GM18870 (cell line): ENCODE results near the gene TRIM4.
"Not testable (repeated sequence)": the region's sequence is repeated elsewhere in the genome, so short reads cannot be mapped to it uniquely, and the experiment has no call there.

ENCODE experiments used
- ATAC-seq: cut with Tn5 transposase; IDR thresholded peaks from one replicate; pipeline ENCODE4 v1.9.1; 2021; ENCODE audit warnings: moderate library complexity; ENCODE audit not compliant: unreplicated experiment

Gene TRIM4

GRCh38 chr7:99920149-99920548, 819 bp upstream of the TRIM4 start:
- ATAC-seq: no peak

GRCh38 chr7:99919814-99920112, 433 bp upstream of the TRIM4 start:
- no peak for ATAC-seq

- no peak for ATAC-seq
Measured at GRCh38 chr7:99910976-99911375, 8.4 kb downstream of the TRIM4 start.

GRCh38 chr7:99901581-99901980, 17.7 kb downstream of the TRIM4 start:
- no peak for ATAC-seq

GRCh38 chr7:99899830-99900519, 19.4 kb downstream of the TRIM4 start:
- ATAC-seq: no peak

- ATAC-seq: no peak
Measured at GRCh38 chr7:99898836-99899235, 20.5 kb downstream of the TRIM4 start.

GRCh38 chr7:99898023-99898357, 21.3 kb downstream of the TRIM4 start:
- ATAC-seq: no peak

GRCh38 chr7:99897322-99898022, 21.9 kb downstream of the TRIM4 start:
- ATAC-seq: no peak

GRCh38 chr7:99894738-99895137, 24.6 kb downstream of the TRIM4 start:
- ATAC-seq: no peak

- ATAC-seq: no peak
Measured at GRCh38 chr7:99893280-99893679, 26.1 kb downstream of the TRIM4 start.

GRCh38 chr7:99890348-99890747, 29.0 kb downstream of the TRIM4 start:
- ATAC-seq: not testable (repeated sequence)

- not testable (repeated sequence) for ATAC-seq
Measured at GRCh38 chr7:99888366-99888765, 31.0 kb downstream of the TRIM4 start.

- ATAC-seq: no peak
Measured at GRCh38 chr7:99881370-99881769, 38.0 kb downstream of the TRIM4 start.

GRCh38 chr7:99876933-99877332, 42.4 kb downstream of the TRIM4 start, which contains the start of gene OR2AE1:
Gene OR2AE1 (minus strand): TSS chr7:99877033. CDS start chr7:99877033, 0 bp downstream.
- no peak for ATAC-seq

- ATAC-seq: no peak
Measured at GRCh38 chr7:99876491-99876890, 42.8 kb downstream of the TRIM4 start.

GRCh38 chr7:99868246-99868645, 51.1 kb downstream of the TRIM4 start:
- ATAC-seq: no peak

- ATAC-seq: not testable (repeated sequence)
Measured at GRCh38 chr7:99867477-99867876, 51.9 kb downstream of the TRIM4 start.

GRCh38 chr7:99863847-99864440, 55.4 kb downstream of the TRIM4 start:
- ATAC-seq: no peak

- ATAC-seq: no peak
Measured at GRCh38 chr7:99860281-99861127, 58.8 kb downstream of the TRIM4 start.

- ATAC-seq: no peak
Measured at GRCh38 chr7:99855236-99855635, 64.1 kb downstream of the TRIM4 start.

GRCh38 chr7:99848420-99849216, 70.7 kb downstream of the TRIM4 start:
- no peak for ATAC-seq
